Smooth muscle cell (in vitro differentiated cells): ENCODE data around the gene KCNN4. TPM values are rescaled to one million over a fixed set of nuclear protein-coding genes. Genes with fewer than 3 reads are reported as not detected.

Experiments used
- DNase-seq: peaks from one replicate; lab custom pipeline; 2025; ENCODE audit not compliant: unreplicated experiment; lab: John Stamatoyannopoulos, UW
- H2AFZ ChIP-seq: fragments of 200-600 bp; sonication (generic); 2 replicates; pipeline ENCODE4 v1.6.0; 2016; ENCODE audit warnings: antibody characterized with exemption, low read depth, mild to moderate bottlenecking
- H3F3A ChIP-seq: fragments of 200-600 bp; sonication (generic); 2 replicates; pipeline ENCODE4 v1.6.0; 2017; ENCODE audit warnings: antibody characterized with exemption, low read depth
- H3K27ac ChIP-seq: fragments of 200-600 bp; sonication (generic); 2 replicates; pipeline ENCODE4 v1.5.1; 2016; ENCODE audit warnings: low read depth, mild to moderate bottlenecking
- H3K27me3 ChIP-seq: fragments of 200-600 bp; sonication (generic); 2 replicates; pipeline ENCODE4 v1.6.1; 2016; ENCODE audit warnings: low read depth, mild to moderate bottlenecking
- H3K36me3 ChIP-seq: fragments of 200-600 bp; sonication (generic); 2 replicates; pipeline ENCODE4 v1.5.1; 2016; ENCODE audit warnings: low read depth
- H3K4me1 ChIP-seq: fragments of 200-600 bp; sonication (generic); 2 replicates; pipeline ENCODE4 v1.5.1; 2016; ENCODE audit warnings: low read depth
- H3K4me2 ChIP-seq: fragments of 200-600 bp; sonication (generic); 2 replicates; pipeline ENCODE4 v1.6.0; 2016; ENCODE audit warnings: mild to moderate bottlenecking
- H3K4me3 ChIP-seq: fragments of 200-600 bp; sonication (generic); 2 replicates; pipeline ENCODE4 v1.5.1; 2016; ENCODE audit warnings: mild to moderate bottlenecking
- H3K79me2 ChIP-seq: fragments of 200-600 bp; sonication (generic); 2 replicates; pipeline ENCODE4 v1.6.0; 2016; ENCODE audit warnings: low read depth, mild to moderate bottlenecking
- H3K9ac ChIP-seq: fragments of 200-600 bp; sonication (generic); 2 replicates; pipeline ENCODE4 v1.6.0; 2016; ENCODE audit warnings: low read depth
- H3K9me3 ChIP-seq: fragments of 200-600 bp; sonication (generic); replicated peaks from 2 replicates; pipeline ENCODE4 v1.5.1; 2016; ENCODE audit warnings: low read depth
- H4K20me1 ChIP-seq: fragments of 200-600 bp; sonication (generic); 2 replicates; pipeline ENCODE4 v1.6.0; 2016; ENCODE audit warnings: low read depth
- CTCF ChIP-seq: fragments of 200-600 bp; sonication (generic); IDR thresholded peaks from 2 replicates; pipeline ENCODE4 v1.5.1; 2017; ENCODE audit warnings: borderline replicate concordance, mild to moderate bottlenecking, antibody characterized with exemption; ENCODE audit not compliant: insufficient read depth, poor library complexity, severe bottlenecking
- WGBS: methylation state at CpG from one replicate; pipeline ENCODE4 v1.1.7; 2016; ENCODE audit warnings: low lambda C conversion rate; 5-methylcytosine and 5-hydroxymethylcytosine counted together
- polyA plus RNA-seq: library from polyadenylated mRNA; unstranded; fragments of >200 nt; fragmentation: Nextera tagmentation; extraction: Ambion mirVana; gene quantifications from 2 replicates; pipeline ENCODE4 v1.2.1, GENCODE V29; 2016
- total RNA-seq: library from RNA; depleted of rRNA; stranded (reverse); fragments of >200 nt; gene quantifications from 2 replicates; pipeline ENCODE4 v1.2.3, GENCODE V29; 2014

The KCNN4 gene
- total and polyA plus RNA-seq, 2 experiments from 2014 or later, result 1.7 to 4.0 TPM

- Histone ChIP-seq H2AFZ (no peak overlapping the region), H3F3A (no peaks in the 10 kb centered on the region), H3K27me3 (no peaks in the 10 kb centered on the region), H3K36me3 (no peaks in the 10 kb centered on the region), H3K4me2 (no peak overlapping the region), H3K4me1 (no peaks in the 10 kb centered on the region), H3K79me2 (no peaks in the 10 kb centered on the region), H3K9me3 (no peaks in the 10 kb centered on the region), H3K9ac (no peak overlapping the region), H3K27ac (no peak overlapping the region), H4K20me1 (no peaks in the 10 kb centered on the region), H3K4me3 (no peak overlapping the region)
- 67% methylated on average over 5 of the region's 5 CpGs for WGBS
- DNase-seq, result no peak
- no peak for TF ChIP-seq CTCF
These were observed 34.0 kb upstream of the KCNN4 start for GRCh38 chr19:43814663-43815352.

- Histone ChIP-seq H3K36me3 (no peaks in the 10 kb centered on the region), H4K20me1 (no peaks in the 10 kb centered on the region), H2AFZ (no peak overlapping the region), H3K9me3 (no peaks in the 10 kb centered on the region), H3K27me3 (no peaks in the 10 kb centered on the region), H3K79me2 (no peaks in the 10 kb centered on the region), H3K4me3 (no peak overlapping the region), H3K27ac (no peak overlapping the region), H3K4me1 (no peaks in the 10 kb centered on the region), H3F3A (no peaks in the 10 kb centered on the region), H3K9ac (no peak overlapping the region), H3K4me2 (no peak overlapping the region)
- no peak for TF ChIP-seq CTCF
- DNase-seq, result no peak
- WGBS, result 88% methylated on average over 6 of the region's 6 CpGs
These were observed 31.9 kb upstream of the KCNN4 start for GRCh38 chr19:43812688-43813087.

- no peaks in the 10 kb centered on the region for H4K20me1 ChIP-seq
- H3K79me2 ChIP-seq, result no peaks in the 10 kb centered on the region
- H3K36me3 ChIP-seq, result no peaks in the 10 kb centered on the region
- H3K4me1 ChIP-seq, result no peaks in the 10 kb centered on the region
- H2AFZ ChIP-seq, result no peak overlapping the region
- TF ChIP-seq CTCF, result no peak
- no peak overlapping the region for H3K9ac ChIP-seq
- WGBS, result 57% methylated on average over 1 of the region's 1 CpG
- no peaks in the 10 kb centered on the region for H3F3A ChIP-seq
- H3K4me2 ChIP-seq, result no peak overlapping the region
- H3K4me3 ChIP-seq, result no peak overlapping the region
- no peak overlapping the region for H3K27ac ChIP-seq
- no peaks in the 10 kb centered on the region for H3K27me3 ChIP-seq
- DNase-seq, result no peak
- no peaks in the 10 kb centered on the region for H3K9me3 ChIP-seq
These were observed 31.5 kb upstream of the KCNN4 start for GRCh38 chr19:43812259-43812658.

GRCh38 chr19:43811837-43812236 lies 31.1 kb upstream of the KCNN4 start:
- H3K9ac ChIP-seq, result no peak overlapping the region
- no peaks in the 10 kb centered on the region for H3K4me1 ChIP-seq
- no peak overlapping the region for H3K27ac ChIP-seq
- no peaks in the 10 kb centered on the region for H4K20me1 ChIP-seq
- no peaks in the 10 kb centered on the region for H3F3A ChIP-seq
- no peak overlapping the region for H3K4me3 ChIP-seq
- no peak overlapping the region for H3K4me2 ChIP-seq
- no peak for TF ChIP-seq CTCF
- no peaks in the 10 kb centered on the region for H3K36me3 ChIP-seq
- no peak overlapping the region for H2AFZ ChIP-seq
- H3K79me2 ChIP-seq, result no peaks in the 10 kb centered on the region
- no peak for DNase-seq
- no peaks in the 10 kb centered on the region for H3K27me3 ChIP-seq
- H3K9me3 ChIP-seq, result no peaks in the 10 kb centered on the region
- 56% methylated on average over 1 of the region's 1 CpG for WGBS
